ENCODE data around the gene DHH. TPM values are rescaled to one million over a fixed set of nuclear protein-coding genes. Genes with fewer than 3 reads are reported as not detected.

Gene DHH
- total and polyA plus RNA-seq, 2 experiments from 2014 or later, result not detected

- Mint-ChIP-seq H3K27ac (peak overlapping the region; percentile 49), H3K9me3 (peaks cover 29% of the 10 kb centered on the region), H3K36me3 (ENCODE audit: low read depth) (peaks cover 12% of the 10 kb centered on the region), H3K4me1 (peaks cover 28% of the 10 kb centered on the region), H3K4me3 (peak overlapping the region; percentile 96), H3K27me3 (ENCODE audit: insufficient read depth, low read depth, poor library complexity) (peaks cover 6% of the 10 kb centered on the region)
- no peak for DNase-seq (ENCODE audit: low spot score)
- TF ChIP-seq REST (IDR thresholded peaks at IDR 0.05; ENCODE audit: unreplicated experiment) (no peak), ZNF114 (CRISPR knock-in tag; IDR thresholded peaks at IDR 0.05) (no peak), ETS1 (IDR thresholded peaks at IDR 0.05) (no peak), EZH2phosphoT487 (IDR thresholded peaks at IDR 0.05; ENCODE audit: unreplicated experiment) (no peak), POLR2AphosphoS5 (IDR thresholded peaks at IDR 0.05; ENCODE audit: low read depth) (no peak), NANOG (IDR thresholded peaks at IDR 0.05; ENCODE audit: borderline replicate concordance) (no peak), STAT1 (IDR thresholded peaks at IDR 0.05; ENCODE audit: unreplicated experiment) (no peak), CTCF (conservative IDR thresholded peaks at IDR 0.05; ENCODE audit: low read depth in 2 of 2) (no peak)
- Histone ChIP-seq H3F3A (replicated peaks; ENCODE audit: low read depth) (peaks cover 6% of the 10 kb centered on the region; the same call in 1 of the 2 replicates), H3K27ac (ENCODE audit: low read depth) (peak overlapping the region; percentile 43; the same call in 1 of the 2 replicates), H2AFZ (peak overlapping the region; percentile 80), H3K4me3 (peak overlapping the region; percentile 90), H3K79me2 (replicated peaks; ENCODE audit: insufficient read depth) (peaks cover 29% of the 10 kb centered on the region), H3K36me3 (ENCODE audit: insufficient read depth) (no peaks in the 10 kb centered on the region), H3K4me1 (ENCODE audit: insufficient read depth) (peaks cover 14% of the 10 kb centered on the region; the same call in 1 of the 2 replicates), H4K20me1 (replicated peaks; ENCODE audit: insufficient read depth) (peaks cover 8% of the 10 kb centered on the region), H3K9me2 (ENCODE audit: insufficient read depth) (no peaks in the 10 kb centered on the region), H3K4me2 (peak overlapping the region; percentile 70), H3K27me3 (ENCODE audit: insufficient read depth) (no peaks in the 10 kb centered on the region)
- ATAC-seq, result no peak; the same call in 2 of the 3 replicates
These were observed 16.6 kb upstream of the DHH start for GRCh38 chr12:49111206-49111605.
